Globus pallidus (tissue), 1 donor: ENCODE results near the gene TBR1.

Experiments used
- DNase-seq: peaks from one replicate; pipeline ENCODE4 v3.0.0-alpha.2; 2015; ENCODE audit warnings: low spot score

The TBR1 gene

GRCh38 chr2:161427664-161428587 is 11.8 kb downstream of the TBR1 start:
- DNase-seq: no peak

- no peak for DNase-seq
These were observed 14.3 kb downstream of the TBR1 start for GRCh38 chr2:161430386-161430785.

- DNase-seq: no peak
These were observed 16.0 kb downstream of the TBR1 start for GRCh38 chr2:161432107-161432506.

GRCh38 chr2:161434118-161434517 is 18.0 kb downstream of the TBR1 start:
- no peak for DNase-seq

GRCh38 chr2:161436411-161436810 is 20.3 kb downstream of the TBR1 start:
- no peak for DNase-seq

- DNase-seq: no peak
These were observed 22.5 kb downstream of the TBR1 start for GRCh38 chr2:161438598-161438997.

- DNase-seq: no peak
These were observed 29.0 kb downstream of the TBR1 start for GRCh38 chr2:161445097-161445496.

- no peak for DNase-seq
These were observed 32.3 kb downstream of the TBR1 start for GRCh38 chr2:161448431-161448830.

DNA sequence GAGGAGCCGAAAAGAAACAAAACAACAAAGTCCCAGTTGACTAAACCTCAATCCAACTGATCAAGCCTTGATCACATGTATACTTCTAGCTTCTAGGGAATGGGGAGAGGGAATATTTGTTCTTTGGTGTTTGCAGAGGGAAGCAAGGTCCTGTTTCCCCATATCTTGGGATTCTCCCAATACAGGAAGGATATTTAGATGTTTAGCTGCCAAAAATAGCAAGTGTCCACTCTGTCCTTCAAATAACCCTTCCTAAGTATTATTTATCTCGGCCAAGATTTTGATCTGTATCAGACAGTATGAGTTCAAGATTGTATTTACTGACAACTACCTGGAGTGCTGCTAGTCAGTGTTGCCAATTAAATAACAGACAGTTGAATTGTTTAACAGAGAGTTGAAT is 55.5 kb downstream of the TBR1 start:
- DNase-seq: no peak

- no peak for DNase-seq
These were observed 58.8 kb downstream of the TBR1 start for GRCh38 chr2:161474920-161475319.
